Testis (tissue), 2 donors: ENCODE results near the gene CDK14.

Experiments used
- CTCF ChIP-seq, 3 experiments: fragments of 450-650 bp in 2 of 3; fragments of 200-600 bp in 1 of 3; sonication (generic) in 1 of 3; IDR thresholded peaks; one replicate each; pipeline ENCODE4 v1.5.1; 2016 to 2019; ENCODE audit warnings: antibody characterized with exemption in 3 of 3, mild to moderate bottlenecking in 2 of 3, moderate library complexity in 1 of 3
- POLR2A ChIP-seq: fragments of 450-650 bp; IDR thresholded peaks from one replicate; pipeline ENCODE4 v1.6.1; 2017; ENCODE audit warnings: antibody characterized with exemption, mild to moderate bottlenecking, moderate library complexity

- TF ChIP-seq CTCF (IDR thresholded peaks at IDR 0.05) (no peak), POLR2A (no peak)
Observed at GRCh38 chr7:91088691-91089090, 492.6 kb downstream of the CDK14 start.
